Upper lobe of left lung (tissue), 4 donors: Measurements from ENCODE around the gene GPER1.

ENCODE experiments used
- EP300 ChIP-seq, 4 donors: sonication (generic); formaldehyde crosslinking; IDR thresholded peaks; one replicate each; pipeline ENCODE4 v1.5.1; 2017; ENCODE audit warnings: antibody characterized with exemption in 4 of 4, control low read depth in 2 of 4
- TF ChIP-seq, protein P1 (sequence below), 6 experiments: fragments of 450-650 bp in 4 of 6; fragments of 200-600 bp in 2 of 6; sonication (generic) in 2 of 6; IDR thresholded peaks; one replicate each; pipeline ENCODE4 v1.5.1; 2016 to 2019; ENCODE audit warnings: antibody characterized with exemption in 6 of 6

DNA sequence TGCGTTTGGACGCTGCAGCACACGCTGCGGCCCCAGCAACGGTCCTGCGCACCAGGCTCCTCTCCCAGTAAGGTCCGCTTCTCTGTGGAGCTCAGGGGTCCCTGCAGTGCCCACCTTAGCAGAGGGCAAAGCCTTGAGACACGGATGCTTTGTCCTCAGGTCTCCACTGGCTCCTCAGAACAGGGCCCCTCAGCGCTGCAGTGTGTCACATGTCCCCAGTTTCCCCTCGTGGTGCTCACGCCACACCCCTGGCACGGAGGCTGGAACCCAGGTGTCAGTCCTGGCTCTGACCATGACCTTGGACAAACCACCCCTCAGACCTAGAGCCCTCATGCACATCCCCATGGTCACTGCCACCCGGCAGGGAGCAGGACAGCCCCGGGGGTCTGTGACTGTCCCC, 19.9 kb upstream of the GPER1 start:
- TF ChIP-seq, protein P1, sequence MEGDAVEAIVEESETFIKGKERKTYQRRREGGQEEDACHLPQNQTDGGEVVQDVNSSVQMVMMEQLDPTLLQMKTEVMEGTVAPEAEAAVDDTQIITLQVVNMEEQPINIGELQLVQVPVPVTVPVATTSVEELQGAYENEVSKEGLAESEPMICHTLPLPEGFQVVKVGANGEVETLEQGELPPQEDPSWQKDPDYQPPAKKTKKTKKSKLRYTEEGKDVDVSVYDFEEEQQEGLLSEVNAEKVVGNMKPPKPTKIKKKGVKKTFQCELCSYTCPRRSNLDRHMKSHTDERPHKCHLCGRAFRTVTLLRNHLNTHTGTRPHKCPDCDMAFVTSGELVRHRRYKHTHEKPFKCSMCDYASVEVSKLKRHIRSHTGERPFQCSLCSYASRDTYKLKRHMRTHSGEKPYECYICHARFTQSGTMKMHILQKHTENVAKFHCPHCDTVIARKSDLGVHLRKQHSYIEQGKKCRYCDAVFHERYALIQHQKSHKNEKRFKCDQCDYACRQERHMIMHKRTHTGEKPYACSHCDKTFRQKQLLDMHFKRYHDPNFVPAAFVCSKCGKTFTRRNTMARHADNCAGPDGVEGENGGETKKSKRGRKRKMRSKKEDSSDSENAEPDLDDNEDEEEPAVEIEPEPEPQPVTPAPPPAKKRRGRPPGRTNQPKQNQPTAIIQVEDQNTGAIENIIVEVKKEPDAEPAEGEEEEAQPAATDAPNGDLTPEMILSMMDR (IDR thresholded peaks at IDR 0.05) = no peak
- no peak for TF ChIP-seq EP300 (IDR thresholded peaks at IDR 0.05)
